ENCODE measurements around the gene STAG2. TPM values are rescaled to one million over a fixed set of nuclear protein-coding genes. Genes with fewer than 3 reads are reported as not detected.

STAG2 gene
- total RNA-seq, 4 donors from 2014 or later = 71.4 to 93.0 (median 80.7) TPM

- DNase-seq (ENCODE audit: low spot score in 2 of 2) = no peak
- TF ChIP-seq EP300 (IDR thresholded peaks at IDR 0.05) (no peak), POLR2A (IDR thresholded peaks at IDR 0.05) (no peak), CTCF (IDR thresholded peaks at IDR 0.05) (no peak)
- Histone ChIP-seq H3K9me3 (no peaks in the 10 kb centered on the region), H3K4me3 (no peak overlapping the region), H3K27ac (no peak overlapping the region), H3K27me3 (no peaks in the 10 kb centered on the region), H3K4me1 (peaks cover 0 to 32% (median 2%) of the 10 kb centered on the region in 4 donors), H3K36me3 (no peaks in the 10 kb centered on the region)
- WGBS, 2 donors = 67 to 92% methylated on average over 5 to 6 of the region's 6 CpGs
Measured at GRCh38 chrX:123975180-123975579, 13.7 kb downstream of the STAG2 start.

- 81 to 87% methylated on average over 1 of the region's 1 CpG for WGBS, 2 donors
- H3K27me3 ChIP-seq = no peaks in the 10 kb centered on the region
- no peaks in the 10 kb centered on the region for H3K9me3 ChIP-seq
- TF ChIP-seq POLR2A (IDR thresholded peaks at IDR 0.05) = no peak
- TF ChIP-seq CTCF (IDR thresholded peaks at IDR 0.05) = peak in 1 of 5 experiments; percentile 28
- TF ChIP-seq EP300 (IDR thresholded peaks at IDR 0.05) = no peak
- DNase-seq (ENCODE audit: low spot score in 2 of 2) = no peak
- no peak overlapping the region for H3K4me3 ChIP-seq
- no peaks in the 10 kb centered on the region for H3K36me3 ChIP-seq
- no peak overlapping the region for H3K27ac ChIP-seq
- peaks cover 0 to 36% (median 5%) of the 10 kb centered on the region in 4 donors for H3K4me1 ChIP-seq
Measured at GRCh38 chrX:123976706-123977316, 15.3 kb downstream of the STAG2 start.

GRCh38 chrX:123983240-123983639, 21.7 kb downstream of the STAG2 start:
- Histone ChIP-seq H3K9me3 (no peaks in the 10 kb centered on the region), H3K27ac (no peak overlapping the region), H3K36me3 (no peaks in the 10 kb centered on the region), H3K27me3 (no peaks in the 10 kb centered on the region), H3K4me3 (no peak overlapping the region), H3K4me1 (peaks cover 0 to 38% (median 5%) of the 10 kb centered on the region in 4 donors)
- TF ChIP-seq EP300 (IDR thresholded peaks at IDR 0.05) (no peak), POLR2A (IDR thresholded peaks at IDR 0.05) (no peak), CTCF (IDR thresholded peaks at IDR 0.05) (no peak)
- no peak for DNase-seq (ENCODE audit: low spot score in 2 of 2)
- WGBS, 2 donors = 31 to 53% methylated on average over 3 of the region's 3 CpGs

- TF ChIP-seq EP300 (IDR thresholded peaks at IDR 0.05) = no peak
- TF ChIP-seq POLR2A (IDR thresholded peaks at IDR 0.05) = no peak
- no peak for TF ChIP-seq CTCF (IDR thresholded peaks at IDR 0.05)
- 48 to 59% methylated on average over 2 of the region's 2 CpGs for WGBS, 2 donors
- Histone ChIP-seq H3K36me3 (no peaks in the 10 kb centered on the region), H3K9me3 (no peaks in the 10 kb centered on the region), H3K4me1 (peaks cover 0 to 16% (median 2%) of the 10 kb centered on the region in 4 donors), H3K27me3 (no peaks in the 10 kb centered on the region), H3K4me3 (no peak overlapping the region), H3K27ac (no peak overlapping the region)
- DNase-seq (ENCODE audit: low spot score in 2 of 2) = no peak
Measured at GRCh38 chrX:123986377-123986776, 24.9 kb downstream of the STAG2 start.

GRCh38 chrX:123988423-123989111, 27.1 kb downstream of the STAG2 start:
- WGBS, 2 donors = 36 to 73% methylated on average over 1 of the region's 1 CpG
- no peak overlapping the region for H3K27ac ChIP-seq
- TF ChIP-seq CTCF (IDR thresholded peaks at IDR 0.05) (no peak), POLR2A (IDR thresholded peaks at IDR 0.05) (no peak), EP300 (IDR thresholded peaks at IDR 0.05) (no peak)
- H3K27me3 ChIP-seq = no peaks in the 10 kb centered on the region
- H3K36me3 ChIP-seq = no peaks in the 10 kb centered on the region
- DNase-seq (ENCODE audit: low spot score in 2 of 2) = no peak
- H3K4me3 ChIP-seq = no peak overlapping the region
- peaks cover 0 to 10% (median 2%) of the 10 kb centered on the region in 4 donors for H3K4me1 ChIP-seq
- no peaks in the 10 kb centered on the region for H3K9me3 ChIP-seq
